Mesenchymal stem cell (in vitro differentiated cells and primary cell): ENCODE results near the gene FETUB.

Experiments
- DNase-seq: peaks from one replicate; pipeline ENCODE4 v3.0.0-alpha.2; 2013
- H2AFZ ChIP-seq: one replicate; pipeline ENCODE4 v1.6.1; 2013; ENCODE audit warnings: low read depth, mild to moderate bottlenecking, control low read depth, inconsistent platforms, low read length, moderate library complexity
- H2AK5ac ChIP-seq: 2 replicates; pipeline ENCODE4 v1.6.1; 2013; ENCODE audit warnings: low read length, moderate library complexity, mild to moderate bottlenecking, inconsistent platforms; ENCODE audit not compliant: severe bottlenecking
- H2BK120ac ChIP-seq: one replicate; pipeline ENCODE4 v1.6.1; 2013; ENCODE audit warnings: low read depth, mild to moderate bottlenecking, inconsistent platforms, low read length, moderate library complexity
- H2BK12ac ChIP-seq, 2 experiments: one replicate each; pipeline ENCODE4 v1.6.1; 2013; ENCODE audit warnings: inconsistent platforms in 2 of 2, low read length in 2 of 2, mild to moderate bottlenecking in 2 of 2, moderate library complexity in 2 of 2, control low read depth in 1 of 2
- H2BK15ac ChIP-seq: one replicate; pipeline ENCODE4 v1.6.1; 2013; ENCODE audit warnings: mild to moderate bottlenecking, low read depth, inconsistent platforms; ENCODE audit not compliant: poor library complexity, severe bottlenecking
- H2BK5ac ChIP-seq: 2 replicates; pipeline ENCODE4 v1.6.1; 2013; ENCODE audit warnings: low read depth, mild to moderate bottlenecking, low read length, control low read depth, inconsistent platforms; ENCODE audit not compliant: poor library complexity, severe bottlenecking
- H3K14ac ChIP-seq, 2 experiments: one replicate each; pipeline ENCODE4 v1.6.1; 2013; ENCODE audit warnings: inconsistent platforms in 2 of 2, low read length in 2 of 2, control low read depth in 1 of 2, mild to moderate bottlenecking in 1 of 2, moderate library complexity in 1 of 2
- H3K18ac ChIP-seq, 2 experiments: one replicate each; pipeline ENCODE4 v1.6.1; 2013; ENCODE audit warnings: inconsistent platforms in 2 of 2, low read length in 2 of 2, control low read depth in 1 of 2, low read depth in 1 of 2, mild to moderate bottlenecking in 1 of 2
- H3K23ac ChIP-seq, 2 experiments: one replicate each; pipeline ENCODE4 v1.6.1; 2013; ENCODE audit warnings: inconsistent platforms in 2 of 2, low read length in 2 of 2, mild to moderate bottlenecking in 2 of 2, moderate library complexity in 2 of 2, control low read depth in 1 of 2
- H3K27ac ChIP-seq: 2 replicates; pipeline ENCODE4 v1.5.1; 2013; ENCODE audit warnings: mild to moderate bottlenecking, moderate library complexity, low read length, control low read depth, inconsistent platforms; ENCODE audit not compliant: poor library complexity, severe bottlenecking
- H3K27me3 ChIP-seq, 2 experiments: 2 replicates each; pipeline versions ENCODE4 v1.6.1 to v1.7.0; 2013; ENCODE audit warnings: low read length in 2 of 2, mild to moderate bottlenecking in 2 of 2, moderate library complexity in 2 of 2, control low read depth in 1 of 2, inconsistent platforms in 1 of 2; ENCODE audit not compliant: control insufficient read depth in 1 of 2, insufficient read depth in 1 of 2
- H3K36me3 ChIP-seq, 2 experiments: 2 replicates each; pipeline versions ENCODE4 v1.6.1 to v1.7.0; 2013; ENCODE audit warnings: low read length in 2 of 2, control low read depth in 1 of 2, inconsistent platforms in 1 of 2, low read depth in 1 of 2, mild to moderate bottlenecking in 1 of 2; ENCODE audit not compliant: insufficient read depth in 2 of 2, control insufficient read depth in 1 of 2
- H3K4ac ChIP-seq, 2 experiments: one replicate each; pipeline ENCODE4 v1.6.1; 2013; ENCODE audit warnings: inconsistent platforms in 2 of 2, low read length in 2 of 2, mild to moderate bottlenecking in 2 of 2, moderate library complexity in 2 of 2, control low read depth in 1 of 2, low read depth in 1 of 2
- H3K4me1 ChIP-seq: 2 replicates; pipeline ENCODE4 v1.6.1; 2013; ENCODE audit warnings: low read depth, low read length, control low read depth; ENCODE audit not compliant: control insufficient read depth, insufficient read depth
- H3K4me2 ChIP-seq: 2 replicates; pipeline ENCODE4 v1.6.1; 2013; ENCODE audit warnings: low read length, mild to moderate bottlenecking, inconsistent platforms; ENCODE audit not compliant: poor library complexity, severe bottlenecking
- H3K4me3 ChIP-seq, 2 experiments: 2 replicates each; pipeline versions ENCODE4 v1.5.1 to v1.7.0; 2013; ENCODE audit warnings: low read length in 2 of 2, mild to moderate bottlenecking in 2 of 2, control low read depth in 1 of 2, low read depth in 1 of 2; ENCODE audit not compliant: insufficient read depth in 1 of 2
- H3K79me1 ChIP-seq: replicated peaks from 2 replicates; pipeline ENCODE4 v1.6.1; 2013; ENCODE audit warnings: mild to moderate bottlenecking, control low read depth, low read length, inconsistent platforms; ENCODE audit not compliant: poor library complexity, severe bottlenecking
- H3K9ac ChIP-seq: 2 replicates; pipeline ENCODE4 v1.7.0; 2013; ENCODE audit warnings: mild to moderate bottlenecking, low read length, moderate library complexity
- H3K9me3 ChIP-seq: 2 replicates; pipeline ENCODE4 v1.7.0; 2013; ENCODE audit warnings: mild to moderate bottlenecking, low read length; ENCODE audit not compliant: control insufficient read depth
- H4K8ac ChIP-seq: one replicate; pipeline ENCODE4 v1.6.1; 2013; ENCODE audit warnings: inconsistent platforms, mild to moderate bottlenecking, low read length, moderate library complexity
- H4K91ac ChIP-seq: one replicate; pipeline ENCODE4 v1.6.1; 2013; ENCODE audit warnings: mild to moderate bottlenecking, low read length, inconsistent platforms
- WGBS: methylation state at CpG from one replicate; pipeline ENCODE4 v1.1.7; 2013; ENCODE audit warnings: mixed read lengths; 5-methylcytosine and 5-hydroxymethylcytosine counted together

The FETUB gene

GRCh38 chr3:186691676-186692075, 51.5 kb downstream of the FETUB start:
- Histone ChIP-seq H3K23ac (no peak overlapping the region), H3K9ac (no peak overlapping the region), H2BK15ac (no peak overlapping the region), H2AK5ac (no peak overlapping the region), H2BK12ac (no peak overlapping the region), H3K18ac (no peak overlapping the region), H3K36me3 (no peaks in the 10 kb centered on the region), H3K27me3 (peaks cover 12 to 29% of the 10 kb centered on the region in 2 experiments), H3K14ac (no peak overlapping the region), H3K4me1 (no peaks in the 10 kb centered on the region), H2AFZ (no peak overlapping the region), H4K8ac (no peak overlapping the region), H4K91ac (no peak overlapping the region), H3K79me1 (no peaks in the 10 kb centered on the region), H2BK120ac (no peak overlapping the region), H3K4me2 (no peak overlapping the region), H2BK5ac (no peak overlapping the region), H3K4ac (no peak overlapping the region), H3K27ac (no peak overlapping the region), H3K9me3 (no peaks in the 10 kb centered on the region), H3K4me3 (no peak overlapping the region)
- no peak for DNase-seq
- 92% methylated on average over 7 of the region's 7 CpGs for WGBS

GRCh38 chr3:186693843-186694242, 53.6 kb downstream of the FETUB start:
- 82% methylated on average over 2 of the region's 3 CpGs for WGBS
- H2AFZ ChIP-seq = no peak overlapping the region
- no peak overlapping the region for H3K4me2 ChIP-seq

GRCh38 chr3:186694288-186695032, 54.3 kb downstream of the FETUB start:
- no peak overlapping the region for H2AK5ac ChIP-seq
- 74% methylated on average over 6 of the region's 6 CpGs for WGBS
- DNase-seq = no peak
- H2BK15ac ChIP-seq = no peak overlapping the region
- no peak overlapping the region for H2BK120ac ChIP-seq
- no peak overlapping the region for H3K14ac ChIP-seq
- no peak overlapping the region for H3K23ac ChIP-seq
- no peak overlapping the region for H2AFZ ChIP-seq
- no peak overlapping the region for H2BK5ac ChIP-seq
- H3K79me1 ChIP-seq = no peaks in the 10 kb centered on the region
- H4K91ac ChIP-seq = no peak overlapping the region
- H3K4me1 ChIP-seq = no peaks in the 10 kb centered on the region
- H4K8ac ChIP-seq = no peak overlapping the region
- H3K4ac ChIP-seq = no peak overlapping the region
- H3K9me3 ChIP-seq = no peaks in the 10 kb centered on the region
- H3K4me3 ChIP-seq = no peak overlapping the region
- peaks cover 22 to 29% of the 10 kb centered on the region in 2 experiments for H3K27me3 ChIP-seq
- H3K9ac ChIP-seq = no peak overlapping the region
- H3K18ac ChIP-seq = no peak overlapping the region
- H2BK12ac ChIP-seq = no peak overlapping the region
- no peak overlapping the region for H3K27ac ChIP-seq
- H3K4me2 ChIP-seq = no peak overlapping the region
- no peaks in the 10 kb centered on the region for H3K36me3 ChIP-seq

More at GRCh38 chr3:186693843-186694242, 53.6 kb downstream of the FETUB start:
- Histone ChIP-seq H3K4me1 (no peaks in the 10 kb centered on the region), H2BK12ac (no peak overlapping the region), H3K18ac (no peak overlapping the region), H2BK15ac (no peak overlapping the region), H3K9ac (no peak overlapping the region), H3K79me1 (no peaks in the 10 kb centered on the region), H3K14ac (no peak overlapping the region), H3K4ac (no peak overlapping the region), H3K27ac (no peak overlapping the region), H3K23ac (no peak overlapping the region), H3K9me3 (no peaks in the 10 kb centered on the region), H2BK5ac (no peak overlapping the region), H3K27me3 (peaks cover 22 to 29% of the 10 kb centered on the region in 2 experiments), H4K8ac (no peak overlapping the region), H3K4me3 (no peak overlapping the region), H3K36me3 (no peaks in the 10 kb centered on the region), H2BK120ac (no peak overlapping the region), H4K91ac (no peak overlapping the region), H2AK5ac (no peak overlapping the region)
- DNase-seq = no peak

GRCh38 chr3:186696522-186696921, 56.3 kb downstream of the FETUB start:
- no peaks in the 10 kb centered on the region for H3K79me1 ChIP-seq
- H2BK5ac ChIP-seq = no peak overlapping the region
- H3K4me3 ChIP-seq = no peak overlapping the region
- H3K23ac ChIP-seq = no peak overlapping the region
- H3K4me2 ChIP-seq = no peak overlapping the region
- H4K91ac ChIP-seq = peak overlapping the region; percentile 8
- H3K9ac ChIP-seq = no peak overlapping the region
- no peak overlapping the region for H3K18ac ChIP-seq
- H2BK12ac ChIP-seq = no peak overlapping the region
- WGBS = 90% methylated on average over 2 of the region's 2 CpGs
- no peaks in the 10 kb centered on the region for H3K36me3 ChIP-seq
- H3K4me1 ChIP-seq = no peaks in the 10 kb centered on the region
- no peak overlapping the region for H4K8ac ChIP-seq
- no peak overlapping the region for H2AK5ac ChIP-seq
- no peak overlapping the region for H3K14ac ChIP-seq
- no peak overlapping the region for H2BK120ac ChIP-seq
- no peaks in the 10 kb centered on the region for H3K9me3 ChIP-seq
- H3K27ac ChIP-seq = no peak overlapping the region
- no peak for DNase-seq
- H2AFZ ChIP-seq = no peak overlapping the region
- peaks cover 22 to 24% of the 10 kb centered on the region in 2 experiments for H3K27me3 ChIP-seq
- no peak overlapping the region for H2BK15ac ChIP-seq
- no peak overlapping the region for H3K4ac ChIP-seq
